T-cell (primary cell): ENCODE measurements around the gene FERMT1. TPM values are rescaled to one million over a fixed set of nuclear protein-coding genes. Genes with fewer than 3 reads are reported as not detected.

Source experiments
- ATAC-seq, 4 experiments: fragments of 200-7000 bp in 3 of 4; fragments of 150-1000 bp in 1 of 4; cut with Tn5 transposase; replicated peaks in 1 of 4; 1 replicate in 3 of 4; 2 replicates in 1 of 4; pipeline ENCODE4 v1.10.0; 2021; ENCODE audit warnings: moderate library complexity in 3 of 4, mild to moderate bottlenecking in 2 of 4, moderate number of reproducible peaks in 1 of 4
- CTCF ChIA-PET, 2 donors: fragments of 300-600 bp; sonication (Branson Sonifier 250); formaldehyde crosslinking; loops; one replicate each; lab custom pipeline; 2022; ENCODE audit warnings: antibody characterized with exemption in 2 of 2; lab: Charles Lee
- POLR2A ChIA-PET, 2 donors: fragments of 300-600 bp; sonication (Branson Sonifier 250); formaldehyde crosslinking; loops; one replicate each; lab custom pipeline; 2022; ENCODE audit warnings: antibody characterized with exemption in 2 of 2; lab: Charles Lee
- DNase-seq, 35 experiments: peaks; one replicate each; pipeline versions ENCODE4 v3.0.0 to v3.0.0-alpha.2; 2013 to 2023
- H3K27ac ChIP-seq: one replicate; pipeline ENCODE4 v1.5.1; 2013; ENCODE audit warnings: low read length
- H3K27me3 ChIP-seq, 2 experiments: replicated peaks in 1 of 2; 1 replicate in 1 of 2; 2 replicates in 1 of 2; pipeline versions ENCODE4 v1.6.1 to v1.7.0; 2013; ENCODE audit warnings: low read length in 1 of 2, mixed read lengths in 1 of 2; ENCODE audit not compliant: control insufficient read depth in 2 of 2, insufficient read depth in 2 of 2; ENCODE audit errors: extremely low read depth in 1 of 2
- H3K36me3 ChIP-seq, 2 donors: 1 replicate in 1 of 2; 2 replicates in 1 of 2; pipeline versions ENCODE4 v1.6.1 to v1.7.0; 2013; ENCODE audit warnings: low read length in 1 of 2; ENCODE audit not compliant: control insufficient read depth in 2 of 2, insufficient read depth in 1 of 2; ENCODE audit errors: extremely low read depth in 1 of 2
- H3K4me1 ChIP-seq, 2 experiments: 1 replicate in 1 of 2; 2 replicates in 1 of 2; pipeline versions ENCODE4 v1.6.1 to v1.7.0; 2013; ENCODE audit warnings: low read length in 2 of 2, mixed read lengths in 1 of 2; ENCODE audit not compliant: insufficient read depth in 2 of 2, control insufficient read depth in 1 of 2; ENCODE audit errors: extremely low read depth in 1 of 2
- H3K4me3 ChIP-seq, 2 donors: 1 replicate in 1 of 2; 2 replicates in 1 of 2; pipeline versions ENCODE4 v1.5.1 to v1.7.0; 2013; ENCODE audit warnings: mild to moderate bottlenecking in 2 of 2, low read length in 1 of 2, moderate library complexity in 1 of 2; ENCODE audit not compliant: control insufficient read depth in 1 of 2; ENCODE audit errors: extremely low read depth in 1 of 2
- H3K9me3 ChIP-seq: 2 replicates; pipeline ENCODE4 v1.7.0; 2013
- H3K27ac Mint-ChIP-seq, 2 donors: one replicate each; pipeline ENCODE4 v1.8.0; 2020 to 2021; ENCODE audit warnings: mild to moderate bottlenecking in 2 of 2, mixed read lengths in 2 of 2
- H3K27me3 Mint-ChIP-seq, 2 donors: one replicate each; pipeline ENCODE4 v1.8.0; 2021 to 2022; ENCODE audit warnings: mixed read lengths in 2 of 2
- H3K36me3 Mint-ChIP-seq: one replicate; pipeline ENCODE4 v1.8.0; 2021; ENCODE audit warnings: mixed read lengths
- H3K4me1 Mint-ChIP-seq, 3 donors: one replicate each; pipeline ENCODE4 v1.8.0; 2020 to 2022; ENCODE audit warnings: mixed read lengths in 3 of 3, mild to moderate bottlenecking in 1 of 3
- H3K4me3 Mint-ChIP-seq, 3 donors: one replicate each; pipeline ENCODE4 v1.8.0; 2020 to 2022; ENCODE audit warnings: mild to moderate bottlenecking in 3 of 3, mixed read lengths in 3 of 3, moderate library complexity in 3 of 3
- H3K9me3 Mint-ChIP-seq, 3 donors: one replicate each; pipeline ENCODE4 v1.8.0; 2020 to 2022; ENCODE audit warnings: mixed read lengths in 3 of 3
- WGBS: methylation state at CpG from one replicate; pipeline ENCODE4 v1.1.5; 2013; ENCODE audit warnings: missing lambda C conversion rate; ENCODE audit not compliant: insufficient coverage; 5-methylcytosine and 5-hydroxymethylcytosine counted together
- total RNA-seq, 35 experiments: library from RNA in 6 of 35; stranded (reverse) in 6 of 35; fragments of 120-200 nt in 1 of 35; gene quantifications; one replicate each; pipeline versions ENCODE4 v1.2.1 to v1.2.4 and lab custom pipeline; 2013 to 2026

Gene FERMT1
- total RNA-seq, 5 donors from 2014 or later (not counting 1 experiment from before 2014, with no cell fraction given): 0.20 to 0.22 TPM; not detected in 3

DNA sequence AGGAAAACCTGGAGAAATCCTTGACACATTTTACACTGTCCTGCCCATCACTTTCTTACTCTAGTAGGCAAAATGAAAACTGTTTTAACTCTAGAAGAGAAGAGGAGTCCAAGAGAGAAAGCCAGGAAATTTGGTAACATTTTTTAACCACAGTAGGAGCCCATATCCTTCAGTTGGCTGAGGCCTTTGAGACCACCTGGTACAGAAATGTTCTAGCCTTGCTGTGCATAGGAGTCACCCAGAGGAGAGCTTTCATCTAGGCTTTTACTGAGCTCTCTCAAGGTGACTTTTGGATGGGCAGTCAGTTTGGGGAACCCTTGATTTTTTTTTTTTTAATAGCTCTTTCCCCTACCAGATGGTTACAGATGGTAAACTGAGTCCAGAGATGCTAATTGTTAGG lies 94.0 kb downstream of the FERMT1 start:
- Mint-ChIP-seq H3K27me3 (no peaks in the 10 kb centered on the region), H3K4me3 (no peak overlapping the region), H3K9me3 (peaks cover 0 to 6% (median 0%) of the 10 kb centered on the region in 3 donors), H3K36me3 (peaks cover 42% of the 10 kb centered on the region), H3K27ac (no peak overlapping the region), H3K4me1 (peaks cover 31 to 43% (median 41%) of the 10 kb centered on the region in 3 donors)
- H3K27me3 ChIP-seq: no peaks in the 10 kb centered on the region
- ATAC-seq (no peak), DNase-seq (no peak)
- no peaks in the 10 kb centered on the region for H3K9me3 ChIP-seq
- H3K4me1 ChIP-seq: peaks cover 7 to 14% of the 10 kb centered on the region in 2 experiments
- H3K27ac ChIP-seq: no peak overlapping the region
- no peak overlapping the region for H3K4me3 ChIP-seq
- peaks cover 6 to 27% of the 10 kb centered on the region in 2 donors for H3K36me3 ChIP-seq
- ChIA-PET POLR2A (interaction anchor here in 1 of 2 donors (0.6 kb wide), 1 partner anchor 314 kb away, joined by 3 read pairs; no protein-coding TSS in a partner anchor), CTCF (interaction anchor here in 1 of 2 donors (0.5 kb wide), 1 partner anchor 243 kb away, joined by 5 read pairs; no protein-coding TSS in a partner anchor)

DNA sequence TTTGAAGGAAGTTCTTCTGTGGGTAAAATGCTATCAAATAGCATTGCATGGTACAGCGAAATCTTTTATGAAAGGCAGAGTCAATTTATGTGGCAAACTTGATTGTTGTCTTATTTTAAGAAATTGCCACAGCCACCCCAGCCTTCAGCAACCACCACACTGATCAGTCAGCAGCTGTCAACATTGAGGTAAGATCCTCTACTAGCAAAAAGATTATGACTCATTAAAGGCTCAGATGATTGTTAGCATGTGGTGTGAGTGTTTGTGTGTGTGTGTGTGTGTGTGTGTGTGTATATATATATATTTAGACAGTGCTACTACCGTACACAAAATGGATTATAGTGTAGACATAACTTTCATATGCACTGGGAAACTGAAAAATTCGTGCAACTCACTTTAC lies 96.8 kb downstream of the FERMT1 start:
- DNase-seq: peak in 1 of 35 experiments; percentile 8
- Histone ChIP-seq H3K9me3 (no peaks in the 10 kb centered on the region), H3K4me1 (peaks cover 7 to 11% of the 10 kb centered on the region in 2 experiments), H3K4me3 (no peak overlapping the region), H3K36me3 (peaks cover 7 to 23% of the 10 kb centered on the region in 2 donors), H3K27ac (no peak overlapping the region), H3K27me3 (no peaks in the 10 kb centered on the region)
- peaks cover 29 to 44% (median 40%) of the 10 kb centered on the region in 3 donors for H3K4me1 Mint-ChIP-seq
- H3K27me3 Mint-ChIP-seq: no peaks in the 10 kb centered on the region
- peaks cover 0 to 6% (median 0%) of the 10 kb centered on the region in 3 donors for H3K9me3 Mint-ChIP-seq
- ChIA-PET CTCF (no interaction called here), POLR2A (interaction anchor here in 1 of 2 donors (0.6 kb wide), 1 partner anchor 13 kb away, joined by 4 read pairs; no protein-coding TSS in a partner anchor)
- peak overlapping the region in 1 of 2 donors; percentile 1 for H3K27ac Mint-ChIP-seq
- H3K36me3 Mint-ChIP-seq: peaks cover 50% of the 10 kb centered on the region
- WGBS: no CpG with 5 or more reads among the region's 3 CpGs
- peak; percentile 34 to 56 (median 42) for ATAC-seq
- no peak overlapping the region for H3K4me3 Mint-ChIP-seq

Other genes starting within 250 kb of the FERMT1 start
- under 1 TPM in 3 of 5 donors, not detected in 2; 0.09 to 0.41 (median 0.13) TPM for gene CHGB, start 211.5 kb downstream of the FERMT1 start, total RNA-seq
- gene TRMT6, start 172.5 kb downstream of the FERMT1 start, total RNA-seq: 10 to 100 TPM in 3 of 5 donors, 1 to 10 TPM in 2; 9.4 to 14.6 (median 13.6) TPM
- 1 to 10 TPM; 4.4 to 8.3 (median 7.3) TPM for gene MCM8, start 172.4 kb downstream of the FERMT1 start, total RNA-seq
- 10 to 100 TPM; 16.6 to 24.2 (median 18.4) TPM for gene CRLS1, start 116.9 kb downstream of the FERMT1 start, total RNA-seq
- under 1 TPM in 2 of 5 donors, not detected in 3; 0.09 TPM for gene LRRN4, start 69.0 kb downstream of the FERMT1 start, total RNA-seq